ENCODE measurements around the gene HP.
"Not testable (repeated sequence)": the region's sequence is repeated elsewhere in the genome, so short reads cannot be mapped to it uniquely, and the experiment has no call there.

GRCh38 chr16:72075067-72075466 lies 20.8 kb downstream of the HP start:
- not testable (repeated sequence) for TF ChIP-seq POLR2A (IDR thresholded peaks at IDR 0.05; ENCODE audit: low read depth, low read length); POLR2AphosphoS5 (IDR thresholded peaks at IDR 0.05; ENCODE audit: low read depth, low read length); SPI1 (IDR thresholded peaks at IDR 0.05; ENCODE audit: low read depth, low read length); TAF1 (IDR thresholded peaks at IDR 0.05; ENCODE audit: low read depth, low read length); PAX5 (IDR thresholded peaks at IDR 0.05; ENCODE audit: insufficient read depth, low read length, severe bottlenecking)
